H1 (cell line): ENCODE data around the gene KCNC1. TPM values are rescaled to one million over a fixed set of nuclear protein-coding genes. Genes with fewer than 3 reads are reported as not detected.

ENCODE experiments used
- CTCF ChIA-PET: fragments of 300-600 bp; sonication (Branson Sonifier 250); formaldehyde crosslinking; loops from one replicate; lab custom pipeline; 2021; ENCODE audit not compliant: partially characterized antibody; lab: Charles Lee
- POLR2A ChIA-PET: fragments of 300-600 bp; sonication (Branson Sonifier 250); formaldehyde crosslinking; loops from one replicate; lab custom pipeline; 2021; ENCODE audit warnings: inconsistent platforms; ENCODE audit not compliant: partially characterized antibody; lab: Charles Lee
- DNase-seq, 2 experiments: peaks; one replicate each; pipeline versions ENCODE4 v3.0.0 to v3.0.0-alpha.2; 2010 to 2022; ENCODE audit warnings: low spot score in 2 of 2, low read depth in 1 of 2, mixed read lengths in 1 of 2
- FAIRE-seq: peaks from 2 replicates; lab custom pipeline; 2011; peaks lifted over from hg19 to GRCh38; lab: Jason Lieb, UNC
- H2AFZ ChIP-seq: 2 replicates; pipeline ENCODE4 v1.8.1; 2012; ENCODE audit warnings: low read length, inconsistent platforms
- H2AK5ac ChIP-seq: 2 replicates; pipeline ENCODE4 v1.6.1; 2013; ENCODE audit warnings: low read depth, low read length
- H2BK120ac ChIP-seq: replicated peaks from 2 replicates; pipeline ENCODE3; 2013; ENCODE audit warnings: low read depth, low read length, inconsistent platforms
- H2BK12ac ChIP-seq: 2 replicates; pipeline ENCODE4 v1.6.1; 2013; ENCODE audit warnings: low read depth, low read length
- H2BK15ac ChIP-seq: 2 replicates; pipeline ENCODE4 v1.6.1; 2013; ENCODE audit warnings: low read length
- H2BK20ac ChIP-seq: 2 replicates; pipeline ENCODE4 v1.6.1; 2013; ENCODE audit warnings: low read length
- H2BK5ac ChIP-seq: 2 replicates; pipeline ENCODE4 v1.6.1; 2013; ENCODE audit warnings: low read depth, low read length
- H3K14ac ChIP-seq: 2 replicates; pipeline ENCODE4 v1.6.1; 2013; ENCODE audit warnings: inconsistent platforms; ENCODE audit not compliant: insufficient read length
- H3K18ac ChIP-seq: 2 replicates; pipeline ENCODE4 v1.6.1; 2013; ENCODE audit warnings: low read length; ENCODE audit errors: extremely low read depth
- H3K23ac ChIP-seq: 2 replicates; pipeline ENCODE4 v1.6.1; 2013; ENCODE audit warnings: inconsistent platforms; ENCODE audit not compliant: insufficient read length
- H3K23me2 ChIP-seq: 2 replicates; pipeline ENCODE4 v1.6.1; 2013; ENCODE audit warnings: low read depth, low read length
- H3K27ac ChIP-seq: 2 replicates; pipeline ENCODE4 v1.6.1; 2011; ENCODE audit warnings: low read depth, low read length, inconsistent platforms
- H3K27me3 ChIP-seq, 4 experiments: replicated peaks in 1 of 4; 1 replicate in 1 of 4; 2 replicates in 3 of 4; pipeline versions ENCODE4 v1.6.1 to v1.8.1; 2011 to 2013; ENCODE audit warnings: low read length in 3 of 4, mild to moderate bottlenecking in 3 of 4, inconsistent platforms in 2 of 4, mixed read lengths in 2 of 4, moderate library complexity in 1 of 4; ENCODE audit not compliant: control insufficient read depth in 3 of 4, insufficient read depth in 3 of 4; ENCODE audit errors: extremely low read depth in 1 of 4
- H3K36me3 ChIP-seq, 4 experiments: 2 replicates each; pipeline versions ENCODE4 v1.6.1 to v1.8.1; 2011 to 2013; ENCODE audit warnings: mild to moderate bottlenecking in 4 of 4, low read length in 3 of 4, moderate library complexity in 2 of 4, control low read depth in 1 of 4, inconsistent platforms in 1 of 4; ENCODE audit not compliant: insufficient read depth in 4 of 4, control insufficient read depth in 2 of 4
- H3K4ac ChIP-seq: replicated peaks from 2 replicates; pipeline ENCODE3; 2013; ENCODE audit warnings: low read length, low read depth, mixed read lengths, inconsistent platforms; ENCODE audit not compliant: insufficient read length
- H3K4me1 ChIP-seq, 4 experiments: replicated peaks in 1 of 4; 1 replicate in 1 of 4; 2 replicates in 3 of 4; pipeline versions ENCODE4 v1.6.1 to v1.8.1; 2011 to 2013; ENCODE audit warnings: low read length in 3 of 4, inconsistent platforms in 2 of 4, mixed read lengths in 1 of 4; ENCODE audit not compliant: insufficient read depth in 4 of 4, control insufficient read depth in 3 of 4
- H3K4me2 ChIP-seq, 2 experiments: 2 replicates each; pipeline versions ENCODE4 v1.6.1 to v1.8.1; 2011 to 2013; ENCODE audit warnings: low read depth in 2 of 2, low read length in 2 of 2, control low read depth in 1 of 2, inconsistent platforms in 1 of 2, mild to moderate bottlenecking in 1 of 2; ENCODE audit not compliant: insufficient read depth in 1 of 2
- H3K4me3 ChIP-seq, 4 experiments: fragments of 200-600, 300-600 bp in 1 of 4; sonication (generic), shearing (Covaris generic), sonication (Bioruptor Twin) in 1 of 4; 2 replicates each; pipeline versions ENCODE4 v1.5.1 to v1.8.1; 2011 to 2016; ENCODE audit warnings: low read length in 4 of 4, low read depth in 3 of 4, control low read depth in 2 of 4, inconsistent platforms in 2 of 4, mild to moderate bottlenecking in 2 of 4, mixed read lengths in 1 of 4, moderate library complexity in 1 of 4; ENCODE audit not compliant: insufficient read depth in 2 of 4; ENCODE audit errors: extremely low read depth in 1 of 4
- H3K56ac ChIP-seq: replicated peaks from 2 replicates; pipeline ENCODE3; 2013; ENCODE audit warnings: low read depth, mild to moderate bottlenecking, mixed read lengths, low read length, inconsistent platforms; ENCODE audit not compliant: insufficient read length
- H3K79me1 ChIP-seq: 2 replicates; pipeline ENCODE4 v1.6.1; 2013; ENCODE audit warnings: low read depth, low read length, control low read depth
- H3K79me2 ChIP-seq, 2 experiments: 2 replicates each; pipeline versions ENCODE4 v1.6.1 to v1.8.1; 2012 to 2013; ENCODE audit warnings: low read length in 2 of 2, mild to moderate bottlenecking in 2 of 2, inconsistent platforms in 1 of 2; ENCODE audit not compliant: insufficient read depth in 2 of 2, control insufficient read depth in 1 of 2
- H3K9ac ChIP-seq, 4 experiments: replicated peaks in 1 of 4; 1 replicate in 1 of 4; 2 replicates in 3 of 4; pipeline versions ENCODE4 v1.6.1 to v1.8.1; 2011 to 2013; ENCODE audit warnings: low read depth in 3 of 4, low read length in 3 of 4, control low read depth in 2 of 4, mild to moderate bottlenecking in 2 of 4, moderate library complexity in 2 of 4, inconsistent platforms in 1 of 4; ENCODE audit errors: extremely low read depth in 1 of 4
- H3K9me3 ChIP-seq, 2 experiments: 2 replicates each; pipeline versions ENCODE4 v1.6.1 to v1.8.1; 2012 to 2013; ENCODE audit warnings: mild to moderate bottlenecking in 2 of 2, moderate library complexity in 2 of 2, control low read depth in 1 of 2, inconsistent platforms in 1 of 2, low read depth in 1 of 2, low read length in 1 of 2, mixed read lengths in 1 of 2; ENCODE audit not compliant: insufficient read depth in 2 of 2
- H4K20me1 ChIP-seq, 2 experiments: replicated peaks in 1 of 2; 2 replicates each; pipeline versions ENCODE3 to v1.8.1; 2011 to 2013; ENCODE audit warnings: inconsistent platforms in 2 of 2, low read length in 2 of 2, mild to moderate bottlenecking in 1 of 2; ENCODE audit not compliant: insufficient read depth in 2 of 2, control insufficient read depth in 1 of 2
- H4K5ac ChIP-seq: 2 replicates; pipeline ENCODE4 v1.6.1; 2013; ENCODE audit warnings: low read length, low read depth, mixed read lengths, inconsistent platforms; ENCODE audit not compliant: insufficient read length
- H4K8ac ChIP-seq: 2 replicates; pipeline ENCODE4 v1.8.0; 2013; ENCODE audit warnings: mild to moderate bottlenecking, moderate library complexity, low read length, inconsistent platforms; ENCODE audit not compliant: insufficient read depth; ENCODE audit errors: extremely low read depth
- H4K91ac ChIP-seq: replicated peaks from 2 replicates; pipeline ENCODE3; 2013; ENCODE audit warnings: low read length, mixed read lengths, inconsistent platforms; ENCODE audit not compliant: insufficient read length
- EZH2 ChIP-seq: fragments of 200-600 bp; sonication (generic); IDR thresholded peaks from 2 replicates; pipeline ENCODE4 v1.7.1; 2012; ENCODE audit warnings: low read depth, mild to moderate bottlenecking, moderate library complexity, low read length, inconsistent platforms; ENCODE audit not compliant: severe bottlenecking
- GTF2F1 ChIP-seq: IDR thresholded peaks from 2 replicates; pipeline ENCODE4 v1.6.1; 2012; ENCODE audit warnings: low read depth, low read length, improper control_type of control experiment, borderline replicate concordance
- JUN ChIP-seq: IDR thresholded peaks from 2 replicates; pipeline ENCODE4 v1.6.1; 2011; ENCODE audit warnings: low read depth, mild to moderate bottlenecking, improper control_type of control experiment, low read length
- JUND ChIP-seq: IDR thresholded peaks from 2 replicates; pipeline ENCODE4 v1.6.1; 2011; ENCODE audit warnings: mild to moderate bottlenecking, improper control_type of control experiment, low read length
- KDM5A ChIP-seq: fragments of 200-600 bp; IDR thresholded peaks from 2 replicates; pipeline ENCODE4 v1.7.1; 2012; ENCODE audit warnings: mild to moderate bottlenecking, low read length, inconsistent platforms, mixed read lengths
- RNF2 ChIP-seq: fragments of 200-900, 300-1000 bp; sonication (generic); IDR thresholded peaks from 2 replicates; pipeline ENCODE4 v1.7.1; 2016; ENCODE audit warnings: borderline replicate concordance, low read depth, mild to moderate bottlenecking, antibody characterized with exemption, low read length; ENCODE audit not compliant: poor library complexity, severe bottlenecking; ENCODE audit errors: missing control alignments
- SP2 ChIP-seq: IDR thresholded peaks from 2 replicates; pipeline ENCODE4 v1.6.1; 2012; ENCODE audit warnings: mild to moderate bottlenecking, low read length, inconsistent platforms
- SUZ12 ChIP-seq: fragments of 200-600 bp; sonication (generic); IDR thresholded peaks from 2 replicates; pipeline ENCODE4 v1.6.1; 2012; ENCODE audit warnings: mild to moderate bottlenecking, inconsistent platforms, low read length, moderate library complexity, mixed read lengths
- TEAD4 ChIP-seq: IDR thresholded peaks from 2 replicates; pipeline ENCODE4 v1.6.1; 2012; ENCODE audit warnings: low read depth, low read length, inconsistent platforms, mixed read lengths
- WGBS, 2 experiments: shearing (Covaris generic) in 1 of 2; methylation state at CpG; one replicate each; pipeline versions ENCODE4 v1.1.6 to v1.1.7; 2013 to 2015; ENCODE audit warnings: low lambda C conversion rate in 2 of 2, mixed read lengths in 2 of 2, inconsistent platforms in 1 of 2, low coverage in 1 of 2, missing lambda C conversion rate in 1 of 2; ENCODE audit not compliant: insufficient replicate concordance in 2 of 2, insufficient coverage in 1 of 2, insufficient read length in 1 of 2; ENCODE audit errors: extremely low coverage in 1 of 2, missing lambda C conversion rate in 1 of 2; 5-methylcytosine and 5-hydroxymethylcytosine counted together
- polyA plus RNA-seq, 7 experiments: library from polyadenylated mRNA; depleted of rRNA in 3 of 7; stranded (reverse) in 5 of 7; unstranded in 2 of 7; fragments of >200 nt in 5 of 7; fragments of 200-250 nt in 2 of 7; gene quantifications; 1 replicate in 5 of 7; 2 replicates in 1 of 7; 4 replicates in 1 of 7; pipeline versions ENCODE4 v1.2.1 to v1.2.3, GENCODE V29; 2011 to 2013; ENCODE audit warnings: missing spikeins in 2 of 7, mixed read lengths in 2 of 7
- total RNA-seq: library from RNA; stranded (reverse); fragmentation: NEBNext Ultra II Directional; extraction: Animal tissue kit (Norgen Biotek cat#: 25700); gene quantifications from 2 replicates; pipeline ENCODE4 v1.2.1, GENCODE V29; 2021

KCNC1 gene
- total and polyA plus RNA-seq, 2 of the 8 experiments (the other 6 are each of a cell fraction or from before 2014, with no cell fraction given): 0.11 to 0.26 TPM

DNA sequence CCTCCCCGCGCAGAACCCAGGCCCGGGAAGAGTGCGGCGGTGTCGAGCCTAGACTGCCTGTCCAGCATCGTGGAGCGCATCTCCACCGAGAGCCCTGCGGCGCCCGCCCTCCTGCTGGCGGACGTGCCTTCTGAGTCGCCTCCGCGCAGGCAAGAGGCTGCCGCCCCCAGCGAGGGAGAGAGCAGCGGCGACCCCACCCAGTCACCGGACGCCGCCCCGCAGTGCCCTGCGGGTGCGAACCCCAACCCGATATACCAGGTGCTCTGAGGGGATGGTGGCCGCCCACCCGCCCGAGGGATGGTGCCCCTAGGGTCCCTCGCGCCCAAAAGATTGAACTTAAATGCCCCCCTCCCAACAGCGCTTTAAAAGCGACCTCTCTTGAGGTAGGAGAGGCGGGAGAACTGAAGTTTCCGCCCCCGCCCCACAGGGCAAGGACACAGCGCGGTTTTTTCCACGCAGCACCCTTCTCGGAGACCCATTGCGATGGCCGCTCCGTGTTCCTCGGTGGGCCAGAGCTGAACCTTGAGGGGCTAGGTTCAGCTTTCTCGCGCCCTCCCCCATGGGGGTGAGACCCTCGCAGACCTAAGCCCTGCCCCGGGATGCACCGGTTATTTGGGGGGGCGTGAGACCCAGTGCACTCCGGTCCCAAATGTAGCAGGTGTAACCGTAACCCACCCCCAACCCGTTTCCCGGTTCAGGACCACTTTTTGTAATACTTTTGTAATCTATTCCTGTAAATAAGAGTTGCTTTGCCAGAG lies 13.2 kb upstream of the KCNC1 start:
- no peak overlapping the region for H2BK20ac ChIP-seq
- peaks cover 56 to 79% (median 67%) of the 10 kb centered on the region in 4 experiments for H3K27me3 ChIP-seq
- no peak overlapping the region for H2BK5ac ChIP-seq
- ChIA-PET CTCF (interaction anchor here (0.6 to 15.7 kb wide), 55 partner anchors 9 to 451 kb away, joined by 3 to 290 read pairs (median 4); partner anchors contain the start of genes KCNC1, MRGPRX4 and OTOG), POLR2A (interaction anchor here (0.9 to 1.1 kb wide), 2 partner anchors 9 to 10 kb away, joined by 3 read pairs; no protein-coding TSS in a partner anchor)
- no peaks in the 10 kb centered on the region; a peak in 1 of 8 replicates for H3K36me3 ChIP-seq
- no peak overlapping the region for H2AFZ ChIP-seq
- 24% methylated on average over 36 of the region's 56 CpGs; no CpG with 5 or more reads in 1 of the 2 experiments for WGBS, 2 experiments
- FAIRE-seq: no peak
- peak overlapping the region; percentile 81 to 98 for H3K4me2 ChIP-seq
- no peak overlapping the region for H3K4ac ChIP-seq
- no peak overlapping the region for H2BK12ac ChIP-seq
- H3K9me3 ChIP-seq: peaks cover 0 to 5% of the 10 kb centered on the region in 2 experiments; a peak in 1 of 4 replicates
- no peak overlapping the region for H3K27ac ChIP-seq
- H4K5ac ChIP-seq: no peak overlapping the region
- H3K23me2 ChIP-seq: peaks cover 9% of the 10 kb centered on the region
- DNase-seq: no peak
- no peak overlapping the region for H3K23ac ChIP-seq
- peak overlapping the region; percentile 23 to 56 (median 30); a peak in 5 of 8 replicates for H3K4me3 ChIP-seq
- H4K20me1 ChIP-seq: peaks cover 7 to 10% of the 10 kb centered on the region in 2 experiments
- H3K9ac ChIP-seq: no peak overlapping the region
- no peak overlapping the region for H3K56ac ChIP-seq
- H3K14ac ChIP-seq: no peak overlapping the region
- peaks cover 0 to 31% (median 14%) of the 10 kb centered on the region in 4 experiments; a peak in 6 of 7 replicates for H3K4me1 ChIP-seq
- no peak overlapping the region for H3K18ac ChIP-seq
- H4K91ac ChIP-seq: no peak overlapping the region
- no peak overlapping the region for H4K8ac ChIP-seq
- no peaks in the 10 kb centered on the region for H3K79me1 ChIP-seq
- H3K79me2 ChIP-seq: no peaks in the 10 kb centered on the region
- peak; percentile 45 for TF ChIP-seq EZH2
- peak; percentile 64; the same call in 1 of the 2 replicates for TF ChIP-seq SUZ12
- TF ChIP-seq GTF2F1: no peak
- peak; percentile 5 for TF ChIP-seq RNF2
- TF ChIP-seq TEAD4: no peak
- TF ChIP-seq JUN: no peak
- TF ChIP-seq JUND: no peak
- TF ChIP-seq KDM5A: no peak
- no peak for TF ChIP-seq SP2
- H2BK15ac ChIP-seq: no peak overlapping the region
- H2BK120ac ChIP-seq: no peak overlapping the region
- no peak overlapping the region for H2AK5ac ChIP-seq
